ENCODE data around the gene CD200. TPM values are rescaled to one million over a fixed set of nuclear protein-coding genes. Genes with fewer than 3 reads are reported as not detected.

Gene CD200
- total RNA-seq, 2 donors from 2014 or later = 49.2 to 58.6 TPM

GRCh38 chr3:112381673-112382542 is 49.0 kb downstream of the CD200 start:
- Histone ChIP-seq H3K9ac (ENCODE audit: extremely low read depth, low read length, poor library complexity, severe bottlenecking) (no peak overlapping the region), H3K4me3 (ENCODE audit: low read length) (no peak overlapping the region), H3K27ac (ENCODE audit: low read depth, low read length) (no peak overlapping the region), H3K27me3 (ENCODE audit: control insufficient read depth, insufficient read depth, low read length, poor library complexity, severe bottlenecking) (no peaks in the 10 kb centered on the region), H3K36me3 (ENCODE audit: control insufficient read depth, insufficient read depth, low read length) (no peaks in the 10 kb centered on the region), H3K4me1 (ENCODE audit: control insufficient read depth, insufficient read depth, low read length) (no peaks in the 10 kb centered on the region), H3K9me3 (ENCODE audit: control insufficient read depth, low read length) (no peaks in the 10 kb centered on the region)
- Mint-ChIP-seq H3K36me3 (ENCODE audit: low read depth) (no peaks in the 10 kb centered on the region), H3K9me3 (no peaks in the 10 kb centered on the region), H3K27me3 (ENCODE audit: insufficient read depth) (no peaks in the 10 kb centered on the region), H3K4me1 (peaks cover 11% of the 10 kb centered on the region), H3K27ac (no peak overlapping the region), H3K4me3 (no peak overlapping the region)
- DNase-seq = no peak
- 88 to 89% methylated on average over 6 to 7 of the region's 7 CpGs for WGBS, 2 experiments (ENCODE audit: insufficient coverage in 1 of 2, insufficient read length in 1 of 2)
- no peak for TF ChIP-seq CTCF (conservative IDR thresholded peaks at IDR 0.05)

GRCh38 chr3:112382543-112383160 is 49.7 kb downstream of the CD200 start:
- Mint-ChIP-seq H3K4me3 (no peak overlapping the region), H3K4me1 (peaks cover 11% of the 10 kb centered on the region), H3K27ac (no peak overlapping the region), H3K36me3 (ENCODE audit: low read depth) (no peaks in the 10 kb centered on the region), H3K27me3 (ENCODE audit: insufficient read depth) (no peaks in the 10 kb centered on the region), H3K9me3 (no peaks in the 10 kb centered on the region)
- H3K9me3 ChIP-seq (ENCODE audit: control insufficient read depth, low read length) = no peaks in the 10 kb centered on the region
- no peaks in the 10 kb centered on the region for H3K36me3 ChIP-seq (ENCODE audit: control insufficient read depth, insufficient read depth, low read length)
- H3K9ac ChIP-seq (ENCODE audit: extremely low read depth, low read length, poor library complexity, severe bottlenecking) = no peak overlapping the region
- no peak for TF ChIP-seq CTCF (conservative IDR thresholded peaks at IDR 0.05)
- DNase-seq = no peak
- WGBS, 2 experiments (ENCODE audit: insufficient coverage in 1 of 2, insufficient read length in 1 of 2) = 92 to 94% methylated on average over 5 to 7 of the region's 7 CpGs
- no peaks in the 10 kb centered on the region for H3K27me3 ChIP-seq (ENCODE audit: control insufficient read depth, insufficient read depth, low read length, poor library complexity, severe bottlenecking)
- no peak overlapping the region for H3K4me3 ChIP-seq (ENCODE audit: low read length)
- no peak overlapping the region for H3K27ac ChIP-seq (ENCODE audit: low read depth, low read length)
- no peaks in the 10 kb centered on the region for H3K4me1 ChIP-seq (ENCODE audit: control insufficient read depth, insufficient read depth, low read length)

GRCh38 chr3:112384769-112385168 is 51.8 kb downstream of the CD200 start:
- H3K36me3 Mint-ChIP-seq (ENCODE audit: low read depth) = no peaks in the 10 kb centered on the region
- no peak for DNase-seq
- Histone ChIP-seq H3K4me3 (ENCODE audit: low read length) (no peak overlapping the region), H3K9ac (ENCODE audit: extremely low read depth, low read length, poor library complexity, severe bottlenecking) (no peak overlapping the region), H3K9me3 (ENCODE audit: control insufficient read depth, low read length) (no peaks in the 10 kb centered on the region), H3K27me3 (ENCODE audit: control insufficient read depth, insufficient read depth, low read length, poor library complexity, severe bottlenecking) (no peaks in the 10 kb centered on the region), H3K36me3 (ENCODE audit: control insufficient read depth, insufficient read depth, low read length) (no peaks in the 10 kb centered on the region), H3K4me1 (ENCODE audit: control insufficient read depth, insufficient read depth, low read length) (peaks cover 5% of the 10 kb centered on the region), H3K27ac (ENCODE audit: low read depth, low read length) (no peak overlapping the region)
- H3K27me3 Mint-ChIP-seq (ENCODE audit: insufficient read depth) = no peaks in the 10 kb centered on the region
- peaks cover 16% of the 10 kb centered on the region for H3K4me1 Mint-ChIP-seq
- H3K27ac Mint-ChIP-seq = no peak overlapping the region
- no peak overlapping the region for H3K4me3 Mint-ChIP-seq
- no peaks in the 10 kb centered on the region for H3K9me3 Mint-ChIP-seq
- no peak for TF ChIP-seq CTCF (conservative IDR thresholded peaks at IDR 0.05)

Measured in endodermal cell (in vitro differentiated cells).